Measurements from ENCODE around the gene CD59. TPM values are rescaled to one million over a fixed set of nuclear protein-coding genes. Genes with fewer than 3 reads are reported as not detected.
"Not testable (repeated sequence)": the region's sequence is repeated elsewhere in the genome, so short reads cannot be mapped to it uniquely, and the experiment has no call there.

CD59 gene
- total RNA-seq, 1 donor from 2014 or later: 213 TPM

DNA sequence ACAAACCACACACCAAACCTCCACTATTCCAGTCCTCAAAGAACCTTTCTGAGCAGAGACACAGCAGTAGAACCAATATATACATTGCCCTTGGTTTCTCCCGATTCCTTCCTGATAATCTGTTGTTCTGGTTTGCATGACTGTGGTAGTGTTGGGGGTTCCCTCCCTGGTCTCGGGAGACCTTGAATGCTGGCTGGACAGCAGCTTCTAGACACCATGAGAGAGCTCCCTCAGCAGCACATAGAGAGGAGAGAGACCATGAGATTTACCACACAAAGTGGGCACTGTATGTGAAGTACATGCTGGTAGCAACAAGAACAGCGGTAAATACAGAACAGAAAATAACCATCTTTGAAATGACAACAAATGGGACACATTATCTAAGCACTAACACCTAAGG, 38.2 kb downstream of the CD59 start:
- intact Hi-C loops (cut with micrococcal nuclease): no loop called here

DNA sequence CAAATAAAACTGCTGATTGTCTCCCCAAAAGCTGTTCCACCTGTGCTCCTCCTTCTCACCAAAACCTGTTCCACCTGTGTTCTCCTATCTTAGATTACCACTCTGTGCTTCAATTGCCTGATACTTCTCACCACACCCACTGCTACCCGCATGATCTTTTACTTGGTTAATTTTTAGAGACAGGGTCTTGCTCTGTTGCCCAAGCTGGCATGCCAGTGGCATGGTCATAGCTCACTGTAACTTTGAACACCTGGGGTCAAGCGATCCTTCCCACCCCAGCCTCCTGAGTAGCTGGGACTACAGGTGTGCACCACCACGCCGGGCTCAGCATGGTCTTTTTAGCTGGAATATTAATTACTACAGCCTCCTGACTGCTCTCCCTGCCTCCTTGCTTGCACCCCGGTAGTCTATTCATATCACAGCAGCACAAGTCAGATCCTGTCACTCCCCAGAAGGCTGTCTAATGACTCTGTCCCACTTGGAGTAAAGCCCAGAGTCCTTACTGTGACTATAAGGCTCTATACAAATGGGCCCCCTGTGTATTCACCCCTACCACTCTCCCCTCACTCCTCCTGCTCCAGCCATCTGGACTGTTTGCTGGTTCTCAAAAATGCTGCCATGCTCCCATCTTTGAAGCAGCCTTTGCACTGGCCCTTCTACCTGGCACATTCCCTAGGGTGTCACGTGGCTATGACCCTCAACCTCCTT, 39.1 kb downstream of the CD59 start:
- intact Hi-C loops (cut with micrococcal nuclease): no loop called here

DNA sequence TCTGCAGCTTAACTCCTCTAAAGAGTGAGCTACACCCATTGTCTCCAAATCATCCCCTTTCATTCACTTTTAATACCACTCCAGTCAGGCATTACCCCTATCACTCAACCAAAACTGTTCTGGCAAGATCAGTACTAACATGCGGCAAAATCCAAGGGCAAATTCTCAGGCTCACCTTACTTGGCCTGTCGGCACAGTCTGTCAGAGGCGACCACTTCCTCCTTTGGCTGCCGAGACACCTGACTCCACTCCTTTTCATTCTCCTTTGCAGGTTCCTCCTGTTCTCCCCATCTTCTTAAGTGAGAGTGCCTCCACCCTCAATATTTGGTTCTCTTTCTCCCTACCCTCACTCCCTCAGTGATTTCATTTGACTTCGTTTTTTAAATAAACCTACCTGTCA, 39.8 kb downstream of the CD59 start:
- intact Hi-C loops (cut with micrococcal nuclease): no loop called here

DNA sequence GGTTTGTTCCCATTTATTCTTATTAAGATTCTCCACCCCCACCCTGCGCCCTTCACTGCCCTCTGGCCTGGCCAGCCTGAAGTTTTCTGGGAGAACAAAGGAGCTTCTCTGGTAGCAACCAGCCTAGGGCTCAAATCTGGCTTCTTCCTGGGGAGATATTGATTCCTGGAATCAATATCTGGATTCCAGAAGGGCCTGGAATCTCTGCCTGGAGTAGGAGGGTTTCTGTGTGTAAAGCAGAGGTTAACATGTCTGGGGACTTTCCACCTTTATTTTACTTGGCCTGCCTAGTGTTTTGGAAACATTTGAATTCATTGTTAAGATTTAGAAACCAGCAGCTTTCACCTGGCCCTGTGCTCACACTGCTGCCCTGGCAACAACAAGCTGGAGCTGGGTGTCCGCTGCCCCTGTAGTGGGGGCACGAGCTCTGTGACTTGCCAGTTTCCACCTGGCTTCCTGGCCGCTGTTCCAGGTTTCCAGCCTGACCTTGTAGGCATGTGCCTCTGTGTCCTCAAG, 41.1 kb downstream of the CD59 start:
- intact Hi-C loops (cut with micrococcal nuclease): no loop called here

DNA sequence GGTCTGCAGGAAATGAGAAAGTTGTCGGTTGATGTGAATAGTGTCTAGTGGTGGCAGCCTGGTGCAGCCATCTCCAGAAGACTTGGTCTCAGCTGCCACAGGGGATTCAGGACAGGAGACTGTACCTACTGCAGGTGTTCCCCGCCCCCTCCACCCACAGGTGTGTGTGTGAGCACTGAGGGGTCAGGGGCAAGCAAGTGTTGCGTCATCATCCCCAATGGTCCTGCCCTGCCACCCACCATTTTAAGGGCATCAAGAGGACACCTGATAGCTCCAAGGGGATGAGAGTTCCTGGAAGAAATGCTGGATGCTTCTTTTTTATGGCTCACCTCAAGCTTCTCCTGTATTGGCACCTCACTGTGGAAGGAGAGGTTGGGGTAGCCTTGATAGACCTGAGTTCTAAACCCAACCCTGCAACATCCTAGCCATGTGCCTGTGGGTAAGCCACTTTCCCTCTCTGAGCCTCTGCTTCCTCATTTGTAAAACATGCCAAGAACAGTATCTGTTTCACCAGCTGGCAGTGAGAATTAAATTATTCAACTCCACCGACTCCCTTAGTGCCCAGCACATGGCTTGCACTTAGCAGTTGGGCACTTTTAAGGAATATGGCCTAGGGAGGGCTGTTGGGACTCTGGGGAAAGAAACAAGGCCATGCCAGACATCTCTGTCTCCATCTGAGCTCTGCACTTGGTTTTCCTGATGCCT, 41.7 kb downstream of the CD59 start:
- intact Hi-C loops (cut with micrococcal nuclease): loop anchor here (5.0 kb wide), 1 partner anchor 152 kb away; no protein-coding TSS in a partner anchor

DNA sequence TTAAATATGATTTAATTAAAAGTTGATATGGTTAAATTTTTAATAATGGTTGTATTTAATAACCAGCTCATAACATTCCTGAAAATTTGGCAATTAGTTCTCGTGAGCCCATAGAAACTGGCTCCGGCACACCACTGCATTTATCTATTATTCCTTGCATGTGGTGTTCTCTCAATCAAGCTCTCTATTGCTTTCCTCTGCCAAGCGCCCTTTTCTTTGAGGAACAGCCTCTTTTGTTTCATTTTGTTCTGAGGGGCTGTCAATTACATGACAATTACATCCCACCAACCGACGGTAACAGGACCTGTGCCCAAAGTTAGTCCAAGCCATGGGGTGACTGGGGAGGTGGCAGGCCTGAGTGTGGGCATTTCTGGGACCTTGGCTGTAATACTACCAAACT, 43.7 kb downstream of the CD59 start:
- intact Hi-C loops (cut with micrococcal nuclease): loop anchor here (5.0 kb wide), 1 partner anchor 150 kb away; no protein-coding TSS in a partner anchor

DNA sequence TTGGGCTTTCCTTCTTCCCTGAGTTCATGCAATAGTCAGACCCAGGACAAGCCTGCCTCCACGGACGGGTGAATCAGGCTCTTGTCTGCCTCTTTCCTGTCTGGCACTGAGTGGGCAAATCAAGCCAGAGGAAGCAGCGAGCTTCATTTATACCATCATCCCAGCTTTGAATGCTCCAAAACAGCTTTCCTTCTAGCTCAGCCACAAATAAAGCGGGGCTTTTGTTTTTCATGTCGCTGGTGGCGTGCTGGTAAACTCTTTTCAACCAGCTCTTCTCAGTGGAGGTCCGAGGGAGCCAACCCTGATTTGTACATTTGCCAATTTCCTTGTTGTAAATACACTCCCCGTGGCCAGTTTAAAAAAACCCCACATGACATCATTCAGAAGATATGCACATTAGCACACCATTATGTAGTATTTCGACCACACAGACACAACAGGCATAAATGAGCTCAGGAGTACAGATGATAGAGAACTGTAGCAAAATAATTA, 44.2 kb downstream of the CD59 start:
- intact Hi-C loops (cut with micrococcal nuclease): loop anchor here (5.0 kb wide), 1 partner anchor 150 kb away; no protein-coding TSS in a partner anchor

DNA sequence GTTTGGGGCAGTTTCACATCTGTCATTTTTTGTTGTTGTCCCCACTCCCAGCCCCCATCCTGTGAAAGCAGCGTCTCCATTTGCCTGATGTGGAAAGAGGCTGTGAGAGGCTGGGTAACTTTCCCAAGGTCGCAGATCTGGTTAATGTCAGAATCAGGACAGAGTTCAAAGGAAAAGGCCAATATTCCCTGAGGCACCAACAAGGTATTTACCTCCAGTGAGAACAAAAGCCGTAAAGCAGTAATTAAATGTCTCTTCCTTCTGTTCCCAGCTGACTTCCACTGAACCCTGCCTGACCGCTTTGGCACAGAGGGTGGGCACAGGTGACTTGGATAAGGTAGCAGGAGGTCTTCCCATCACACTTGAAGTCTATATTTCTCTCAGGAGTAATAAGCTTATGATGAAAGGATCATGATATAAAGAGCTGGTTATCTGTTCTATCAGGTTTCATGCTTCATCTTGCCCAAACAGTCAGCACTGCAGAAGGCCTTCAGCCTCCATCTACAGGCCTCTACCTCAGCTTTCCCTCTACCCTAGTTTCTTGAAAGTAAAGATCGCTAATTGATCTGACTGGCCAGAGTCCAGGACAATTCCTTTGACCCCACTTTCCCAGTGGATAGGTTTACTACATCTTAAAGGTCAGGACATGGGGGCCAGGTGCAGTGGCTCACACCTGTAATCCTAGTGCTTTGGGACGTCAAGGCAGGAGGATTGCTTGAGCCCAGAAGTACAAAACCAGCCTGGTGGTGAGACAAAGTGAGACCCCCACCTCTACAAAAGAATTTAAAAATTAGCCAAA, 45.0 kb downstream of the CD59 start:
- intact Hi-C loops (cut with micrococcal nuclease): loop anchor here (5.0 kb wide), 1 partner anchor 149 kb away; no protein-coding TSS in a partner anchor

DNA sequence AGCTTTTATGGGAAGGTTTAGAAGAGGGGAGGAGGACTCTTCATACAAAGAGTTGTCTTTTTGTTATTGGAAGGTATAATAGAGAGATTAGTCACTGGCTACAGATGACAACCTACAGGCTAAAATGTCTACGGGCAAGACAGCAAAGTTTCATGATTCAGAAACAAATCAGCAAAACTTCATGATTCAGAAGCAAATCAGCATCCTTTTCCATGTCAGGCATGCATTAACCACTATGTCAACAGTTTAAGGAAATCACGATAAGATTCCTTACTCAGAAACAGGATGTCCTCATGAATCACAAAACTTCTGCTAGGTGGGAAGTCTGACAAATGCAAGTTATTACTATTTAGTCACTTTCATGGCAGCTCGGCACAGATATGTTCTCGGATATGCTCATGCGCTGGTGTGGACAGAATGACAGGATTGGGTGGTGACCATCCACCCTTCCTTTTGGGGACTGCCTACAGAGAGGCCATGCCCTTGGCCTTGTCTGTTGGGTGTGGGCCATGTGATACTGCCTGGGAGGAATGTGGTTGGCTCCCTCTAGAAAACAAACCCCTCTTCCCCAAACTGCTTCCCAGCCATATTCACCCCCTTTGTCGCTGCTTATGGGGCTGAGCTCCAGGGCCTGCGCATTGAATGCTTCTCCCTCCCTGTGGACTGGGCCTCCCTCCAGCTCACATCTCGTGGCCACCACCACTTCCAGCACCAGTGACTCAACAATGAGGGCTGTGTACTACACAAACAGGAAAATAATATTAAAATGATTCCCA, 45.7 kb downstream of the CD59 start:
- intact Hi-C loops (cut with micrococcal nuclease): loop anchor here (5.0 kb wide), 1 partner anchor 148 kb away; no protein-coding TSS in a partner anchor

DNA sequence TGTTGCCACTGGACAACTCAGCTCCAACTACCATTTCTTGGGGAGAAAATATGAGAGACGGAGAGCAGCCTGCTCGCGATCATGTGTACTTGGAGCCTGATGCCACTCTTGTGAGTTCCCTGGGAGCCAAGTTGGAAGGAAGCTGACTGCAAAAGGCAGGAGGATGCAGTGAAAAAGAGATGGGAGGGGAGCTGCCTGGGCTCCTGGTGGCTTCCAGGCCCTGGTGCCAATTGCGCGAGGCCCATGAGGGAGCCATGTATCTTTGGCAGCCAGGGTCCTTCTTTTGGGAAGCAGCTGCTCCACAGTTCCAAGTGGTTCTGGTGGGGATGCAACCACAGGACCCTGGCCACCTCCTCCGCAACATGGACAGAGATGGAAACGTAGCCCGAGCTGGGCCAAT, 46.7 kb downstream of the CD59 start:
- intact Hi-C loops (cut with micrococcal nuclease): no loop called here

DNA sequence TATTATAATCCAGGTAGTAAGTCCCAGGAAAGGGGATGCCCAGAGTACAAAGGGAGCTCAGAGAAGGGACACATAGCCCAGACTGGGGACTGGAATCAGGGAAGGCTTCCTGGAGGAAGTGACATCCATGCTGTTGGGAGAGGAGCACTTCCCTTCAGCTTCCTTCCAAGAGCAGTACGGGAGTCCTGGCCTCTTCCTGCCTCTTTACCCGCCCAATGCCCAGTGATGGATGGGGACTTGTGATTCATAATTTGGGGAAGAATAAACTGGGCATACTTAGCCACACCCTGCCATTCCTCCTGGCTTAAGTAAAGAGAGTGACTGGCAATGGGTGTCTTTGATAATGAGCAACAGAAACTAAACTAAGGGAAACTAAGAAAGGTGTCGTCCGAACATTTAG, 47.1 kb downstream of the CD59 start:
- intact Hi-C loops (cut with micrococcal nuclease): no loop called here

DNA sequence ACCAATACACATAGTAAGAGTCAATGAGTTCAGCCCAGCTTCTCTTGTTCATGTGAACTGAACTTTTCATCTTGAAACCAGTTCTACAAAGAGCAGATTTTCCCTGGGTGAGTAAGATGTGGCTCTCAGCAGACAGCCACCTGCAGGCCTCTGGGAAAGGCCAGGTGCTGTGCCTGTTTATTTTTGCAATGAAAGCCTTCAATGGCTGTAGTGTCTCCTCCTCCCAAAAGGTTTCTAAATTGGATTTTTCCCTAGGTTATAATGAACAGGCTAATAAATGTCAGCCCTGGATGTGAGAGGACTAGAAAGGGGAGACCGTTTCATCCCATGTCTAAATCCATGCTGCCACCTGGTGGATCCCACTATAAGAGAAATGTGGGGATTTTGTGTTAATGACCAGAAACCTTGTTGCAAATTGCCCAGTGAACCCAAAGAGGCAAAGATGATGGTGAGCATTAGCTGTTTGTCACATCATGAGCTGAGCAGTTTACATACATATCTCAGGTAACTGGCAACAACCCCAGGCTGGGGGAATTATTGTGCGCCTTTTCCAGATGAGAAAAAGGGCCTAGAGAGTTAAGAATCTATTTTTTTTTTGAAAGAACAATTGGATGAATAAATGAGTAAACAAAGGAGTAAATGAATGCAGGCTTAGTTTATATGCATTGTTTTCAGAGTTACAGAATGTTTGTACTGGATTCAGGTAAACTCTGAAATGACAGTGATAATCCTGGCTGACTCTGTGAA, 48.3 kb downstream of the CD59 start:
- intact Hi-C loops (cut with micrococcal nuclease): loop anchor here (1.0 kb wide), 2 partner anchors 326 to 522 kb away; no protein-coding TSS in a partner anchor

DNA sequence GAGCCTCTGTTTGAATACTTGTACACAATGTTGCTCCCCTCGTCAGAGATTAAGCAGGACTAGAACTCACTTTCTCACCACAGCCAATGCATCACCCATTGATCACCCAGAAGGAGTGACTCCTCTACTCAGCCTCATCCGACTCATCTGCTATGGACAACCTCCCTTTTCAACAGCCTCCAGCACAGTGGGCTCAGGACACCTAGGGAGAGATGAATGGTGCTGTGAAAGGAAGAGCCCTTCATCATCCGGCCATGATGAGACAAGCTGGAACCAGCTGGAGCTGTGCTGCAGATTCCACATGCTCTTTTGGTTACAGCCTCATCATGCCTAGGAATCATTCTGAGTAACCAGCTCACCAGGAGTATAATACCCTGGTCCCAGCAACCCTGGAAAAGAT, 51.1 kb downstream of the CD59 start:
- intact Hi-C loops (cut with micrococcal nuclease): no loop called here

DNA sequence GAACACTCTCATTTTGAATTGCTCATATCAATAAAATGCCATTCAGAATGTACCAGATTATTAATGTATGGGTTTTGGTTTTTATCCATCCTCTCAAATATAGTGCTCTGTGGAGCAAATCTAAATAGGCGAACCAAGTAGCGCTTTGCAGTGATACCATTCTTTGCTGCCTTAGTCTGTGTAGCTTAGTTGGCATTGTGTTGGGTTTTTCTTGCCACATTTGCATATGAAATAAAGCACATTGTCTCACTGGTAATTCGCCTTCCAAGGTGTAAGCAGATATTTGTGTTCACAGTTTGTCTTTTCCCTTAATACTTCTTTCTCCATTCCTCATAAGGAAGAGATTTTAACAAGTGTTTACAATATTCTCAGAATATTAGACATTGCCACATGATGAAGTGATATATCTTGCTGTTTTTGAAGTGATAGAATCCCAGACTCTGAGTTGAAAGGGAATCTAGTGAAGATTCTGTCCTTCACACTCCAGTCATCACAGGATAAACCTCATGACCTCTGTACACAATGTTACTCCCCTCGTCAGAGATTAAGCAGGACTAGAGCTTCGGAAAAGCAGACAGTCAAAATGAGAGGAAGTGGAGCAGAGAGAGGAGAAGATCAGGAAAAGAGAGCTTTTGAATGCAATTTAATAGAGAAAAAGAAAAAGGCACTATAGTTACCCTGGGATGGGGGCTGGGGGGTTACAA, 52.1 kb downstream of the CD59 start:
- intact Hi-C loops (cut with micrococcal nuclease): no loop called here

DNA sequence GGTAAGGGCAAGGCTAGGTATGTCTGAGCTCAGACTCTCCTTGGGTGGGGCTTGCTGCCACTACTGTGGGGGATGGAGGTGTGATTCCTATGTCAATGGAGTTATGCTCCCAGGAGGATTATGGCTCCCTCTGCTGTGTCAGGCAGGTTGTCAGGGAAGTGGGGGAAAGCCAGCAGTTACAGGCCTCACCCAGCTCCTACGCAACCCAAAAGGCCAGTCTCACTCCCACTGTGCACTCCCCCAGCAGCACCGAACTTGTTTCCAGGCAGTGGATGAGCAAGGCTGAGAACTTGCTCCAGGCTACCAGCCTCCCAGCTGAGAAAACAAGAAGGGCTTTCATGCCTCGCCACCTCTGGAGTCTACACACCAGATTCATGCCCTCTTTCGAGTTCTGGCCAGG, 53.8 kb downstream of the CD59 start:
- intact Hi-C loops (cut with micrococcal nuclease): no loop called here

DNA sequence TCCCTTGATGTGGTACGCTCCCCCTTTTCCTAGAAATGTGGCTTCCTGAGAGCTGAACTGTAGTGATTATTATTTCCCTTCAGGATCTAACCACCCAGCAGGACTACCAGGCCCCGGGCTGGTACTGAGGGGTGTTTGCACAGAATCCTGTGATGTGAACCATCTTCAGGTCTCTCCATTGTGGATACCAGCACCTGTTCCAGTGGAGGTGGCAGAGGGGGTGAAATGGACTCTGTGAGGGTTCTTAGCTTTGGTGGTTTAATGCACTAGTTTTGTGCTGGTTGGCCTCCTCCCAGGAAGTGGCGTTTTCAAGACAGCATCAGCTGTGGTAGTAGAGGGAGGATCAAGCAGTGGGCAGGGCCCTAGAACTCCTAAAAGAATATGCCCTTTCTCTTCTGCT, 54.2 kb downstream of the CD59 start:
- intact Hi-C loops (cut with micrococcal nuclease): no loop called here

DNA sequence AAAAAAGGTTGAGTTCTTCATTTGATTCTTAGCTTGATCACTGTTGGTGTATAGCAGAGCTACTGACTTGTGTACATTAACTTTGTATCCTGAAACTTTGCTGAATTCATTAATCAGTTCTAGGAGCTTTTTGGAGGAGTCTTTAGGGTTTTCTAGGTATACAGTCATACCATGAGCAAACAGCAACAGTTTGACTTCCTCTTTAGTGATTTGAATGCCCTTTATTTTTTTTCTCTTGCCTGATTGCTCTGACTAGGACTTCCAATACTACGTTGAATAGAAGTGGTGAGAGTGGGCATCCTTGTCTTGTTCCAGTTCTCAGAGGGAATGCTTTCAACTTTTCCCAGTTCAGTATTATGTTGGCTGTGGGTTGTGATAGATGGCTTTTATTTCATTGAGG, 57.6 kb downstream of the CD59 start:
- intact Hi-C loops (cut with micrococcal nuclease): not testable (repeated sequence)

DNA sequence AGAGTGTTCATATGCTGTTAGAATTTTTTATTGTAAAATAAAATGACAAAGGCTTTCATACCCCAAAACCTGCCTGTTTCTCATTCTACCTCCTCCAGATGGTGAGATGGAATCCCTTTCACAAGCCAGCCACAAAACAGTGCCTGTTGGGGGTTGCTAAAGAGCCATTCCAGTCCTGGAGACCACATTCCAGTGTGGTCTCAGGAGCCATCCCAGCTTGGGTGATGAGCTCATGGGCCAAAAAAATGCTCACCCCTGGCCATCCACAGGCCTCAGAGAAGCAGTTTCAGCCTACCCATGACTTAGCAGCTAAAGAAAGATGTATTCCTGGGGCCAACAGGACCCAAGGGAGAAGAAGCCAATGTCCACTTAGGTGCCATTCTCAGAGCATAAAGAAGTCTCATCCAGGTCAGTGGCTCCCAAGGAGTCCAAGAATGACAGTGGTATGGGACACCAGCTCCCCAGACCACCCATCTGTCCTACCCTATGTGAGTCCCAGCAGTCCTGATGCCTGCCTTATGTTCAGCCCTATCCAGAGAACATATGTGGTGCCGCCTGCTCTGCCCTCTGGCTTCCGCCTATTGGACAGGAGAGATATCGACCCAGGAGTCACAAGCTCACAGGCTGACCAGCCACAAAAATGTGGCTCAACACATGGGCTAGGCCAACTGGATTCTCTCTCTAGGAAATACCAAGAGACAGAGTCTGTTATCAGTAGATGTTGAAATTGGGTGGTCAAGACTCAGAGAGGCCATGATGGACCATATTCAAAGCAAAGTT, 62.0 kb downstream of the CD59 start:
- intact Hi-C loops (cut with micrococcal nuclease): no loop called here

DNA sequence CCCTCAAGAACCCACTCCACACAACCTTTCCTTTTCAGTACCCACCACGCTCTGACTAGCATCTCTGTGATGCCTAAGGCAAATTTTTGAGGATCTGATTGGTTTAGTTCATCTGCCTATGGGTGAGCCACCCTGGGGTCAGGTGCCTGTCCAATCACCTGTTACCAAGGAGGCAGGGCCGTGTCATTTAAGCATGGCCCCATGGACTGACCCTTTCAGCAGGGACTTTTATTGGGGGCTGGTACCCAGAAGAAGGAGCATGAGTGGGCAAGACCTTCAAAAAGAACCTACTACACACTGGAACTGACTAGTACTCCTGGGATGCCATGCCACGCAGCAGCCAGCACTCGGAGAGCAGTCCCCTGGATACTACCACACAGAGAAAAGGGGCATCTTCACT, 64.0 kb downstream of the CD59 start:
- intact Hi-C loops (cut with micrococcal nuclease): no loop called here

Measured in T-helper 1 cell treated with Interleukin-12 subunit alpha and Interleukin-12 subunit beta and Interleukin-4 antibody, amounts not matched to agents 30 ng/mL and 1 ng/mL, for 36 hours (primary cell).